Adrenal gland (tissue), 5 donors: ENCODE data around the gene NIPAL3.

Experiments
- CTCF ChIP-seq, 6 experiments: fragments of 450-650 bp in 4 of 6; fragments of 200-600 bp in 2 of 6; sonication (generic) in 1 of 6; IDR thresholded peaks; 1 replicate in 5 of 6; 2 replicates in 1 of 6; pipeline versions ENCODE4 v1.5.1 to v1.8.0; 2016 to 2021; ENCODE audit warnings: antibody characterized with exemption in 6 of 6, mild to moderate bottlenecking in 2 of 6, moderate library complexity in 1 of 6
- POLR2A ChIP-seq, 2 donors: fragments of 450-650 bp; IDR thresholded peaks; one replicate each; pipeline ENCODE4 v1.6.1; 2017; ENCODE audit warnings: antibody characterized with exemption in 2 of 2, mild to moderate bottlenecking in 2 of 2, moderate library complexity in 1 of 2
- donor health status: DM: no; HTN: no; CAD: no.

- TF ChIP-seq CTCF (IDR thresholded peaks at IDR 0.05) (no peak), POLR2A (IDR thresholded peaks at IDR 0.05) (no peak)
Measured at GRCh38 chr1:24474193-24474592, 58.6 kb downstream of the NIPAL3 start.
